CD4-positive, alpha-beta T cell treated with Interleukin-2 at 100 ng/mL for 4 hours (primary cell): ENCODE measurements around the gene NPC2.
"Not testable (repeated sequence)": the region's sequence is repeated elsewhere in the genome, so short reads cannot be mapped to it uniquely, and the experiment has no call there.

Experiments
- DNase-seq: peaks from one replicate; pipeline ENCODE4 v3.0.0-alpha.2; 2020; ENCODE audit warnings: low spot score

The NPC2 gene

DNA sequence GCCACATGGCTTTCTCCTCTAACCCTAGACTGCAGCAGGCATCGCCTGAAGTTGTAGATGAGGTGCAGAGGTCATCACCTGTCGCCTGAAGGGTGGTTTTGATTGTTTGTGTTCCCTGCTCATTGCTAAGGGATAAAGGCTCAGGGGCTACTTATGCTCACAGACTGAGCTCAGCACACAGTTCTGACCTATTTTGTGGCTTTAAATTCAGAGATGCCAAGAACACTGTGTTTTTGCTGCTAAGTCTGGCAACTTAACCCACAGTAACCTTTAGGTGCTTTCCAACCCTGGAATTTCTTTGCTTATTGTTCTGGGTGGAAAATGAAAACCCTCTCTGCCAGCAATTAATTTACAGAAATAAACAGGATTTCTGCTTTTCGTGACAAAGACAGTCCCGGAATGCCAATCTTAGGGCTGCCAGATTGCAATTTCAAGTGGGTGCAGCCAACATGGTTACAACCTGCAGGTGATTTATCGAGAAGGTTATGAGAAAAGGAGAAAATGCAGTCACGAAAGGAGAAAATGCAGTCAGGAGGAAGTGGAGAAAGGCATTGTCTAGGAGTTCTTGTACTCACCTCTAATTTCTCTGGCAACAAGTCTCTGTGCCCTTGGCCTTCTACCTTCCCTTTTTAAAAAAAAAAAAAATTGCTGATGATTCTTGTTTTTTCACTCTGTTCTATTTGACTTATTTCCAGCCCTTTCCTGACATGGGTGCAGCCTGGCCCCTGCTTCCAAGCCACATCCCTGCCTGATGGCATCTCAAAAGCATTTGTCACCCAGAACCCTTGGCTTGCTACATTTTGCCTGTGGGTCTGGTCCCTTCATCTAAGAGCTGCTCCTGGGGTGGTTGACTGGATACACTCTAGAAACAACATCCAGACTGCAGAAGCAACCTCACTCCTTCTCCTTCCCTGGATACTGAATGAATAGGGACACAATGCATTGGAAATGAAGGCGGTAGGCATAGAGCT is 23.3 kb downstream of the NPC2 start:
- DNase-seq: no peak

GRCh38 chr14:74468513-74468912 is 24.6 kb downstream of the NPC2 start:
- DNase-seq: no peak

GRCh38 chr14:74465335-74465734 is 27.8 kb downstream of the NPC2 start:
- no peak for DNase-seq

GRCh38 chr14:74464785-74465184 is 28.3 kb downstream of the NPC2 start:
- DNase-seq: no peak

DNA sequence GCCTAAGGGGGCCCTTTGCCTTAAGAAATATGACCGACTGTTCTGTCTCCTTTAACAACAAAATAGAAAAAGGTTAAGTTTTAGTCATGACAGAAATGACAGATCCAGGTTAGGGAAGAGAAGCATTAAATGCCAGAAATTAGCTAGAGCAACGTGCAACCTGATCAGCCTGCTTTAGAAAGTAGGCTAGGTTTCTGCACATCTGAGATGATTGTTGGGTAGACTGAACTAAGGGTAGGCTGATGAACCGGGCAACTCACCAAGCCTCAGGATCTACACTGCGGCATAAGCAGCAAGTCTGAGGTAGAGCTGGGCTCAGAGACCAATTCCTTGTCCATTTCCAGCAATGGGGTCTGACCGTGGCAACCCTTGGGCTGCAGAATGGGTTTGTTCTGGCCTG is 29.4 kb downstream of the NPC2 start:
- DNase-seq: no peak

DNA sequence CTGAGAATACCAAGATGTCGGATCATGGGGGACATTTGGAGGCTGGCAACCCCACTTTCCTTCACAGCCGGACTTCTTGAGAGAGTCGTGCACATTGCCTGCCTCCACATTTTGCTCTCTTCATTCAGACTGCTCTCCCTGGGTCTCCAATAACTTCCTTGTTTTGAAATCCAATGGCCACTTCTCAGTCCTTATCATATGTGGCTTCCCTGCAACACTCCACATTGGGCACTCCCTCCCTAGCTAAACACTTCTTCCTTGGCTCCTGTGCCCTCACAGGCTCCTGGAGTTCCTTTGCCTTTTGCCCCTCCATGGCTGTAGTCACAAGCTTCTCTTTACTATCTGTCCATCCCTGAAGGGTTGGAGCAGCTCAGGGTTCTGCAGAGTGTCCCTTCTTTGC is 30.1 kb downstream of the NPC2 start:
- no peak for DNase-seq

- DNase-seq: no peak
Observed at GRCh38 chr14:74459976-74460375, 33.1 kb downstream of the NPC2 start.

DNA sequence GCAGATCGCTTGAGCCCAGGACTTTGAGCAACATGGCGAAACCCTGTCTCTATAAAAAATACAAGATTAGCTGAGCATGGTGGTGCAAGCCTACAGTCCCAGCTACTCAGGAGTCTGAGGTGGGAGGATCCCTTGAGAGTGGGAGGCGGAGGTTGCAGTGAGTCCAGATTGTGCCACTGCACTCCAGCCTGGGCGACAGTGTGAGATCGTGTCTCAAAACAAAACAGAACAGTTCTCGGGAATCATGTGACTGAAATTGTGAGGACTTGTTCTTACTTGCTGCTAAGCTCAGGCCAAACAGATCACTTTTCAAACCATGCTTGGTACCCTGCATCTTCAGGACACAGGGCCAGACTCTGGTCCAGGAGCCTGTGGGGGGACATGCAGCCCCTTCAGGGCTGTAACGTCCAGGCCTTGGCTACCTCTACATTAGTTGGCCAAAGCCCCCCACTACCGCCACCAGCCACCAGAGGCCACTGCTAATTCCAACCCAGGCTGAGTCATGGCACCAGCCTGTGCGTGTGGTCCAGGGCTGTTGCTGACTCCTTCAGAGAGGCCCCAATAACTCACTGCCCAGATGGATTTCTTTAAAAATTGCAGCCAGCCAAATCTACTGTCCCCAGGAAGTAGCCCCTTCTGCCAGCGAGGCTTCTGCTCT is 33.7 kb downstream of the NPC2 start:
- DNase-seq: peak; percentile 21

DNA sequence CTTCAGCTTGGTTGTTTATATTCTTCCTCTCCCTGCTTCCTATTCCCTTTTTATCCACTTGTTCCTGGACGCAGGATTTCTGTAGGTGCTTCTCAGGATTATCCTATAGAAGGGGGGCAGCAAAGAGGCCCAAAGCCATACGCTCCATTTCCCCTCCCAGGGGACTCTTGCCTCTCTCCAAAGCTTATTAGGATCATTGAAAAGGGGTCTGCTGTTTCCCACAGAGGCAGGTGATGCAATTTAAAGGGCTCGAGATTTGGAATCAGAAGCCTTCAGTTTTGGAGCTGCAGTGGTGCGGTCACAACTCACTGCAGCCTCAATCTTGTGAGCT is 35.6 kb downstream of the NPC2 start:
- no peak for DNase-seq

DNA sequence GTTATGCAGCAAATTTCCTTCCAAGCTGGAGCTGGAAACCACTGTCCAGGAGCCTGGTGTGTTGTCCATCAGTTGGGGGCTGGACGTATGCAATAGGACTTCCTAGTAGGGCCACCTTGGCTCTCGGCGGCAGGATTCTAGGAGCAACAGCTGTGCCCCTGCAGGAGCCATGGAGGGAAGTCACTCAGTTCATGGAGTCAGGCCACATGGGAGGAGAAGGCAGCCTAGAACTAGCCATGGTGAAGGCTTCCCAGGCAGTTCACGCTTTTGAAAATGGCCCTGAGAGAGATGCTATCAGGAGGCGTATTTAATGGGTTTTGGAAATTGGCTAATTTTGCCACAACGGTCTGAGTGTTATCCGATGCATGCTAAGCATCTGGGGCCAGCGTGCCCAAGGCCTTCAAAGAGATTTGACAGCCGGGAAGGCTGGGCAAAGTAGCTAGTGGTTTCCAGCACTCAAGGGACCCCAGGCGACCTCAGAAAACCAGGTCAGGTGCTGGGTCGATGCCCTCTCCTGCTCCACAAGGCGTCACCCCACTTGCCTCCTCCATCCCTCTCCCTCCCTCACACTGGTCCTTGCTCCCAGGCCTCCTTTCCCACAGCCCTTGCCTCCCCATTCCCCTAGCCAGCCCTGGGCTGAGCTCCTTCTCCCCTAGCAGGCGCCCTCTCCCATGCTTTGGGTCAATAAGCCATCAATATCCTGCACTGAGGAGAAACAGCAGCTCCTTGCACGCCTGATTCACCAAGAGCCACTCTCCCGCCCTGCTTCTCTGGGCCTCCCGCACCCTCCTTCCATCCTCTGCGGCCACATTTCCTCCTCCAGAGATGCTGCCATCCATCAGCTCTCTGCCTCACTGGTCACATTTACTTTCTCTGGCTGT is 36.2 kb downstream of the NPC2 start:
- no peak for DNase-seq

DNA sequence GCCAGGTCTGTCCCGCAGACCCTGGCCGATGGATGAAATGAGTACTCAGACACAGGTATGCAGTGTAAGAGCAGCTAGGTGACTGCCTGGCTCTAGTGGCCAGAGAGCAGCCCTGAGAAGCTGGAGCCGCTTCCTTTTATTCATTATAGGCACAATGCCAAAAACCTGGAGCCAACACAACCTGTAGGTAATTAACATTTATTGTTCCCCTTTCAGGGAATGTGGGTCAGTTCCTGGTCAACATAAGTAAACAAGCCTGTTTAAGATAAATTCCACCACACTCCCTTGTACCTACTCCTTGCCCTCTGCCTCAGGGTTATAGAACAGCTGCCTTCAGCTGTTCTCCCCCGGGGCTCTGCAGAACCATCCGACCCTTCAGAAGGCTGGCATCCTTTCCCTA is 38.7 kb downstream of the NPC2 start:
- not testable (repeated sequence) for DNase-seq

- no peak for DNase-seq
Observed at GRCh38 chr14:74444866-74445265, 48.2 kb downstream of the NPC2 start.

DNA sequence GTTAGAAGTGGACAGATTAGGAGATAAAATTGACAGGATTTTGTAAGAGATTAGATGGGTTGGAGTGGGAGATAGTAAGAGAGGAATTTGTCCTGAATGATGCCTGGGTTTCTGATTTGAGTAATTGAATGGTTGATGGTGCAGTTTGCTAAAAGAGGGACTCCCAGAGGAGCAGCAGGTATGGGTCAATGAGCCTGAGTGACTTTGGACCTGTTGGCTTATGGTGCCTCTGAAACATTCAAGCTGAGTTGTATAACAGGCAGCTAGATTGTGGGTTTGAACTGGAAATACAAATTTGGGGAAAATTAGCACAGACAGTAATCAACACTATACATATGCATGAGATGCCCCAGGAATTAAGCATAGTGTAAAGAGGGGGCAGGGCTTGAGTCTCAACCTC is 50.3 kb downstream of the NPC2 start:
- no peak for DNase-seq

DNA sequence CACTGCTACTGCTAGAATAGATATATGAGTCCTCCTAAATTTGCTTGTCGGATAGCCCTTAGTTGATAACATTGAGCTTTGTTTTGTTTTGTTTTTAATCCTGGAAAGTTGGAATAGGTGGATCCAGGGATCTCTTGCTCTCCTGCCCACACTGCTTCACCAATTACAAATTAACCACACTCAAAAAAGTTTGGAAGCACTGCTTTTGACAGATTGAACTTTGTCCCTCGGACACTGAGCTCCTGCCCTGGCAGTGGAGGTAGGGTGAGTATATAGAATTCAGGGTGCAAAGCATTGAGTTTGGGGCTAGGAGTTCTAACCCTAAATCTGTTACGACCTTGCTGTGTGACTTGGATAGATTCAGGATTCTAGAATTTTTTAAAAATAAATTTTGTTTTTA is 52.0 kb downstream of the NPC2 start:
- DNase-seq: no peak

GRCh38 chr14:74438351-74438915 is 54.7 kb downstream of the NPC2 start:
- DNase-seq: no peak

- DNase-seq: no peak
Observed at GRCh38 chr14:74437496-74438053, 55.5 kb downstream of the NPC2 start.

- no peak for DNase-seq
Observed at GRCh38 chr14:74434294-74434693, 58.8 kb downstream of the NPC2 start.

DNA sequence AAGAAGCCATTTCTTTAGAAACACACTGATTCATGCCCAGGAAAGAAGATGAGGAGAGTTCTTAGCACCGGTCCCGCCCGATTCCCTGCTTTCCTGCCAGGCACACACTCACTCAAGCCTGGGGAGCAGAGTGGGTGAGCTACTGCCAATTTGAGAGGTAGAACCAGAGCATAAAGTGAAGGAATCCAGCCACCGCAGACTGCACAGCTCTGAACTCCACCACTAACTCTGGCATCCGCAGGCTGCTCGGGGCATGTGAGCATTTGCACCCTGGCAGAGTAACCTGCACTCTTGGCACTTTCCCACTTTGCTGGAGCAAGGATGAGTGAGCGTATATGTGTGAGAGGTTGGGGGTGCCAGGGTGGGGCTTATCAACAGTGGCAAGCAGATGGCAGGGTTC is 63.1 kb downstream of the NPC2 start:
- DNase-seq: no peak
